PFSK-1 (cell line): ENCODE data around the gene NLN.

ENCODE experiments used
- POLR2AphosphoS5 ChIP-seq: IDR thresholded peaks from 2 replicates; pipeline ENCODE4 v1.6.1; 2012; ENCODE audit warnings: low read depth, mild to moderate bottlenecking, control low read depth, low read length, moderate library complexity
- REST ChIP-seq, 2 experiments: IDR thresholded peaks; 2 replicates each; pipeline versions ENCODE4 v1.6.1 to v1.8.0; 2011 to 2012; ENCODE audit warnings: low read depth in 2 of 2, low read length in 2 of 2, control low read depth in 1 of 2, inconsistent platforms in 1 of 2, mild to moderate bottlenecking in 1 of 2, moderate library complexity in 1 of 2; ENCODE audit not compliant: insufficient read depth in 1 of 2
- SIN3A ChIP-seq: IDR thresholded peaks from 2 replicates; pipeline ENCODE4 v1.6.1; 2012; ENCODE audit warnings: mild to moderate bottlenecking, low read length, moderate library complexity, borderline replicate concordance; ENCODE audit not compliant: insufficient read depth
- TAF1 ChIP-seq: IDR thresholded peaks from 2 replicates; pipeline ENCODE4 v1.6.1; 2012; ENCODE audit warnings: low read length, control low read depth, borderline replicate concordance; ENCODE audit not compliant: insufficient read depth

- no peak for TF ChIP-seq POLR2AphosphoS5
- TF ChIP-seq TAF1: no peak
- no peak for TF ChIP-seq SIN3A
- no peak for TF ChIP-seq REST (IDR thresholded peaks at IDR 0.05; ENCODE audit: insufficient read depth in 1 of 2, low read depth in 2 of 2, low read length in 2 of 2)
Observed at GRCh38 chr5:65855766-65856315, 133.8 kb downstream of the NLN start.
